GM12801 (cell line): ENCODE results near the gene TMIGD2.

Experiments
- TF ChIP-seq, protein P1 (sequence below): IDR thresholded peaks from one replicate; pipeline ENCODE4 v1.5.1; 2011; ENCODE audit warnings: control low read depth; ENCODE audit not compliant: insufficient read length; ENCODE audit errors: extremely low read depth

The TMIGD2 gene

DNA sequence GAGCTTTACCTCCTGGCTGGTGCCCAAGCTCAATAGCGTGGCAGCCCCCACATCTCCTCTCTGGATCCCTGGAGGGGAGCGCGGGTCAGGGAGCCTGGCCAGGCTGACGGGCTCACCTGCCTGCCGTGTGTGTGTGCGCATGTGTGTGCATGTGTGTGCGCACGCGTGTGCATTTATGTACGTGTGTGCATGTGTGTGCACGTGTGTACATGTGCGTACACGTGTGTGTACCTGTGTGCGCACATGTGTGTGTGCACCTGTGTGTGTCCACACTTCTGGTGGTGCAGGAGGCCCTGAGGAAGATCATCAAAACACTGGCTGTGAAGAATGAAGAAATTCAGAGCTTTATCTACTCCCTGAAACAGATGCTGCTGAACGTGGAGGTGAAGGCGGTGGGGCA is 3.5 kb upstream of the TMIGD2 start:
- TF ChIP-seq, protein P1, sequence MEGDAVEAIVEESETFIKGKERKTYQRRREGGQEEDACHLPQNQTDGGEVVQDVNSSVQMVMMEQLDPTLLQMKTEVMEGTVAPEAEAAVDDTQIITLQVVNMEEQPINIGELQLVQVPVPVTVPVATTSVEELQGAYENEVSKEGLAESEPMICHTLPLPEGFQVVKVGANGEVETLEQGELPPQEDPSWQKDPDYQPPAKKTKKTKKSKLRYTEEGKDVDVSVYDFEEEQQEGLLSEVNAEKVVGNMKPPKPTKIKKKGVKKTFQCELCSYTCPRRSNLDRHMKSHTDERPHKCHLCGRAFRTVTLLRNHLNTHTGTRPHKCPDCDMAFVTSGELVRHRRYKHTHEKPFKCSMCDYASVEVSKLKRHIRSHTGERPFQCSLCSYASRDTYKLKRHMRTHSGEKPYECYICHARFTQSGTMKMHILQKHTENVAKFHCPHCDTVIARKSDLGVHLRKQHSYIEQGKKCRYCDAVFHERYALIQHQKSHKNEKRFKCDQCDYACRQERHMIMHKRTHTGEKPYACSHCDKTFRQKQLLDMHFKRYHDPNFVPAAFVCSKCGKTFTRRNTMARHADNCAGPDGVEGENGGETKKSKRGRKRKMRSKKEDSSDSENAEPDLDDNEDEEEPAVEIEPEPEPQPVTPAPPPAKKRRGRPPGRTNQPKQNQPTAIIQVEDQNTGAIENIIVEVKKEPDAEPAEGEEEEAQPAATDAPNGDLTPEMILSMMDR, result no peak

DNA sequence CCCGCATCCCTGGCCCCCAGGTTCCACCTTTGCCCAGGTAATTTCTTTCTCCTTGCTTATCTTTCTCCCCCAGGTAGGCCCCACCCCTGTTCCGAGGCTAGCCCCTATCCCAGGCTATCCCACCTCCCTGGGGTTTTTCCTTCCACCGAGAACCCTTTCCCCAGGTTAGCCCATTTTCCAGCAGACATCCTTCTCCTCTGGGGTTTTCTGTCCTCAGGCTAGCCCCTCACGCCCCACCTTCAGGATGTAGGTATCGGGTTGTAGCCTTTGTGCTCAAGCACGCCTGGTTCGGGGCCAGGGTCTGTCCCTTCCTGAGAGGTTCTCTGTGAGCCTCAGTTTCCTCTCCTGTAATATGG is 3.0 kb upstream of the TMIGD2 start:
- TF ChIP-seq, protein P1, result no peak

DNA sequence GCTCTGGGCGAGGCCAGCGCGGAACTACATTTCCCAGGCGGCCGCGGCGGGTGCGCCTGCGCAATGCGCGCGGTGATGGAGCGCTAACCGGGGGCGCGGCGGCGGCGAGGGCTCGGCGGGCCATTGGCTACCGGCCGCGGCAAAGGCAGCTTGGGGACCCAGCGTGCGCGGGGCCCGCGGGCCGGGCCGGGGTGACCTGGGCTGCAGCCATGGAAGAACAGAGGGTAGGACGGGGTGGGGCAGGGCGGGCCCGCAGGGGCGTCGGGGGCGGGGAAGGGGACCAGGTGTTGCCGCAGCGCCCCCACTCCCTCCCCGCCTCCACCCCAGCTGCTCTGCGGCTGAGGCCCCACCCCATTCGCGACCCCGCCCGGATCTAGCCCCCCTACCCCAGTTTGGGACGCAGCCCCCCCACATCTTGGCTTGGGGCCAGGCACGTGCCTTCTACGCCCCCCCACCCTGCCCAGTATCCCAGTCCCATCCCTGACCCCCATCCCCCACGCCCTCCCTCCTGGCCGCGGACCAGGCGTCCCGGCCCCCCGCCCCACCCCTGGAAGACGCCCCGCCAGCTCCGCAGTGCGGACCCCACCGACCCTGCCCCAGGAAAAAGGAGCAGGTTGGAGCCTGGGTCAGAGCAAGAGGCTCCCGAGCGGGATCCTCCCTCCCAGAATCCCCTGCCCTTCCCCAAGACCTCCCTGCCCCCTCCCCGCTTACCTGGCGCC is 2.5 kb upstream of the TMIGD2 start, which contains the start of gene FSD1:
FSD1 (plus strand) TSS at position 61 of the 719 bp plus-strand sequence; CDS start at position 210, 149 bp downstream.
- TF ChIP-seq, protein P1, result no peak

DNA sequence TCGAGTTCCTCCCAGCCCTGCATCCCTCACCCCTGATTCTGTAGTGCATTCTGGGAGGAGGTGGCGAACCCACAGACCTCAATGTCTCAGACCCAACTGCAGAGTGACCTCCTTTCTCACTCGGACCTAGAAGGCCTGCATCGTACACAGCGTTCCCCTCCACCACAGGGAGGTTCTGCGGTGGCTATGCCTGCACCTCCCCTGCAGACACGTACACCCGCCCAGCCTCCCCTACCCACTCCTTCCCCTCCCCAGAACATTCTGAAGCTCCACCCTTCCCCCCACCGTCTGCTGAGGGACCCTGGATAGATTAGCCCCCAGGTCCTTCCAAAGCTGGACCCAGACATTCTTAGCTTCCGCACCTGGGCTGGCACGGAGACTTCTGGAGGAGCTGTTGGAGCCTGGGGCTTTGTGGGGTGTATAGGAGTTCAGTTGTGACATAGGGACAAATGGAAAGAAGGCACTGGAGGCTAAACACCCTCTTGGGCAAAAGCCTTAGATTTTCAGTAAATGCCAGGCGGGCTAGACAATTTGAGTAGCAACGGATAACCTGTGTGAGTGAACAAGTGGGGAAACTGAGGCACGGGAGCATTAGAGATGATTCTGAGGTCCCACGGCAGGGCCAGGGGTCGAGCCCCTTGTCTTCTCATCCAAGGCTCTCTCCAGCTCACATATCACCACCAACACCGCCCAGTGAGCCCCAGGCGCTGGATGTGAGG is 1.8 kb upstream of the TMIGD2 start:
- TF ChIP-seq, protein P1, result no peak

DNA sequence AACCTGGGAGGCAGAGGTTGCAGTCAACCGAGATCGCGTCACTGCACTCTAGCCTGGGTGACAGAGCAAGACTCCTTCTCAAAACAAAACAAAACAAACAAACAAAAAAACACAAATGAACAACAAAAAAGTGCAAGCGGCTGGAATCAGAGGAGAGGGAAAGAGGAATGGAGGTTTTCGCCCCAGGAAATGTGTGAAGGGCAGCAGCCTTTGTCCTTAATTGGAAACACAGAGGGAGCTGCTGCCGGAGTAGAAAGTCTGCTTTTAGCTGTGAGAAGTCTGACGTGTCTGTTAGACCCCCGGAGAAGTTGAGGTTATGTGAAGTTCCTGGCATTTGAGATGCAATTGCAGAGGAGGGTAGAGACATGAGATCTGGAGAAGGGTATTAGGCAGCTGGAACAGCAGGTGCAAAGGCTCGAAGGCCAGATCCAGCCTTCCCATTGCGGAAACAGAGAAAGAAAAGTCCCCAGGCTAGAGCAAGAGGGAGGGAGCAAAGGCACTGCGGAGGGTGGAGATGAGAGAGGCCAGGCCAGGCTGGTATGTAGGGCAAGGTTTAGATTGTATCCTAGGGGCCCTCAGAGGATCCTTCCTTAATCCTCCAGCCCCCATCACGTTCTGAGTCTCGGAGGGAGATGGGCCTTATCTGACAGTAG is 473 bp downstream of the TMIGD2 start:
- TF ChIP-seq, protein P1, result no peak

DNA sequence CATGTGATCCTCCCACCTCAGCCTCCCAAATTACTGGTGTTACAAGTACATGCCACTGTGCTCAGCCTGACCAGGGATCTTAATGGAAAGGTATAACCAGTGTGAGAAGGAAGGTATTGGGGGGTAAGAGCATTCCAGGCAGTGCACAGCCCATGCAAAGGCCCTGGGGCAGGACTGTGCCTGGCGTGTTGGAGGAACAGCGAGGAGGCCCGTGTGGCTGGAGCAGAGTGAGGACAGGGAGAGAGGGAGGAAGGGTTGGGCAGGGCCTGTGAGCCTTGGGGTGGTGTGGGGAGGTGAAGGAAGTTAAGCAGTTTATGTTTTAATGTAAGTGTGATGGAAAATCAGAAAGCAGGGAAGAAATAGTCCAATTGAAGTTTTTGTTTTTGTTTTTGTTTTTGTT is 1.6 kb downstream of the TMIGD2 start:
- TF ChIP-seq, protein P1, result no peak

DNA sequence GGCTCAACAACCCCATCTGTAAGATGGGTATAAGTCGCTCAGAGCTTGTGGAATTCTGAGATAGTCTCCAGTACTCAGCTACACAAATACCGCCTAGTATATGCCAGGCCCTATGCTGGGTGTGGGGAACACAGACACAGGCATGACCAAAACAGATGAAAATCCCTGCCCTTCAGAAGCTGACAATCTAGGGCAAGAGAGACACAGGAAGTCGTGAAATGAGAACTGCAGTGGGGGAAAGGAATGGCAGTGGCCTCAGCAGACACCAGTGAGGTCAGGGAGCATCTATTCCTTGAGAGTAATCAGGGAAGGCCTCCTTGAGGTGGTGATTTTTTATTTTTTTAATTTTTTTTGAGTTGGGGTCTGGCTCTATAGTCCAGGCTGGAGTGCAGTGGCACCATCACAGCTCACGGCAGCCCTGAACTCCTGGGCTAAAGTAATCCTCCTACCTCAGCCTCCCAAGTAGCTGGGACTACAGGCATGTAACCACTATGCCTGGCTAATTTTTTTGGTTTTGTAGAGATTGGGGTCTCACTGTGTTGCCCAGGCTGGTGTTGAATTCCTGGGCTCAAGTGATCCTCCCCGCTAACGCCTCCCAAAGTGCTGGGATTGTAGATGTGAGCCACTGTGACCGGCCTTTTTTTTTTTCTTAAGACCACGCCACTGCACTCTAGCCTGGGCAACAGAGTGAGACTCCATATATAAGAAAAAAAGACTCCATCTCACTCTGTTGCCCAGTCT is 3.2 kb downstream of the TMIGD2 start:
- TF ChIP-seq, protein P1, result no peak
